Liver (tissue), 9 donors: ENCODE results near the gene CES2. TPM values are rescaled to one million over a fixed set of nuclear protein-coding genes. Genes with fewer than 3 reads are reported as not detected.

ENCODE experiments used
- DNase-seq: peaks from one replicate; pipeline ENCODE4 v3.0.0-alpha.2; 2017; ENCODE audit warnings: low spot score
- H3K27ac ChIP-seq, 2 donors: one replicate each; pipeline ENCODE4 v1.7.0; 2013; ENCODE audit warnings: inconsistent platforms in 2 of 2, low read length in 2 of 2, control low read depth in 1 of 2, low read depth in 1 of 2, mild to moderate bottlenecking in 1 of 2
- H3K27me3 ChIP-seq, 4 donors: one replicate each; pipeline versions ENCODE4 v1.6.1 to v1.7.0; 2013; ENCODE audit warnings: low read length in 3 of 4, inconsistent platforms in 1 of 4, mild to moderate bottlenecking in 1 of 4, moderate library complexity in 1 of 4; ENCODE audit not compliant: control insufficient read depth in 4 of 4, insufficient read depth in 4 of 4
- H3K36me3 ChIP-seq, 4 donors: one replicate each; pipeline versions ENCODE4 v1.6.1 to v1.7.0; 2013; ENCODE audit warnings: low read length in 3 of 4, mild to moderate bottlenecking in 3 of 4, low read depth in 1 of 4, moderate library complexity in 1 of 4; ENCODE audit not compliant: control insufficient read depth in 4 of 4, insufficient read depth in 3 of 4
- H3K4me1 ChIP-seq, 4 donors: one replicate each; pipeline versions ENCODE4 v1.6.1 to v1.7.0; 2013; ENCODE audit warnings: low read length in 3 of 4, mild to moderate bottlenecking in 3 of 4, moderate library complexity in 1 of 4; ENCODE audit not compliant: control insufficient read depth in 4 of 4, insufficient read depth in 4 of 4
- H3K4me3 ChIP-seq, 3 donors: one replicate each; pipeline versions ENCODE4 v1.6.1 to v1.7.0; 2013; ENCODE audit warnings: low read length in 3 of 3, control low read depth in 1 of 3, low read depth in 1 of 3, mild to moderate bottlenecking in 1 of 3
- H3K9ac ChIP-seq, 2 donors: one replicate each; pipeline ENCODE4 v1.7.0; 2013; ENCODE audit warnings: low read length in 2 of 2, mild to moderate bottlenecking in 2 of 2, moderate library complexity in 2 of 2, control low read depth in 1 of 2, low read depth in 1 of 2
- H3K9me3 ChIP-seq, 4 donors: one replicate each; pipeline versions ENCODE4 v1.6.1 to v1.7.0; 2013; ENCODE audit warnings: low read length in 3 of 4; ENCODE audit not compliant: control insufficient read depth in 4 of 4
- ATF3 ChIP-seq: IDR thresholded peaks from 2 replicates; pipeline ENCODE4 v1.6.1; 2016; ENCODE audit warnings: antibody characterized with exemption
- CTCF ChIP-seq: fragments of 150-350 bp; IDR thresholded peaks from 2 replicates; pipeline ENCODE4 v1.5.1; 2017; ENCODE audit warnings: improper control_type of control experiment, low read depth, low read length; ENCODE audit not compliant: missing input control
- EGR1 ChIP-seq, 2 donors: IDR thresholded peaks; 2 replicates each; pipeline ENCODE4 v1.6.1; 2016 to 2018; ENCODE audit warnings: antibody characterized with exemption in 2 of 2, low read depth in 2 of 2
- FOXA1 ChIP-seq: IDR thresholded peaks from 2 replicates; pipeline ENCODE4 v1.6.1; 2016; ENCODE audit warnings: antibody characterized with exemption
- FOXA2 ChIP-seq: IDR thresholded peaks from 2 replicates; pipeline ENCODE4 v1.6.1; 2016; ENCODE audit warnings: antibody characterized with exemption
- GABPA ChIP-seq, 2 donors: IDR thresholded peaks in 1 of 2; conservative IDR thresholded peaks in 1 of 2; 2 replicates each; pipeline ENCODE4 v1.6.1; 2016; ENCODE audit warnings: antibody characterized with exemption in 2 of 2, mild to moderate bottlenecking in 1 of 2, moderate library complexity in 1 of 2
- HNF4A ChIP-seq, 2 donors: conservative IDR thresholded peaks; 2 replicates each; pipeline ENCODE4 v1.6.1; 2016; ENCODE audit warnings: antibody characterized with exemption in 2 of 2, mild to moderate bottlenecking in 2 of 2
- HNF4G ChIP-seq: IDR thresholded peaks from 2 replicates; pipeline ENCODE4 v1.6.1; 2016; ENCODE audit warnings: antibody characterized with exemption
- JUND ChIP-seq, 2 donors: IDR thresholded peaks; 2 replicates each; pipeline ENCODE4 v1.6.1; 2016; ENCODE audit warnings: antibody characterized with exemption in 2 of 2
- MAX ChIP-seq: IDR thresholded peaks from 2 replicates; pipeline ENCODE4 v1.6.1; 2016; ENCODE audit warnings: antibody characterized with exemption
- RAD21 ChIP-seq, 2 donors: IDR thresholded peaks; 2 replicates each; pipeline ENCODE4 v1.6.1; 2016; ENCODE audit warnings: antibody characterized with exemption in 2 of 2, mild to moderate bottlenecking in 2 of 2
- RXRA ChIP-seq, 2 donors: IDR thresholded peaks; 2 replicates each; pipeline ENCODE4 v1.6.1; 2017 to 2018; ENCODE audit warnings: antibody characterized with exemption in 2 of 2, mild to moderate bottlenecking in 1 of 2
- SP1 ChIP-seq: IDR thresholded peaks from 2 replicates; pipeline ENCODE4 v1.6.1; 2018; ENCODE audit warnings: antibody characterized with exemption, mild to moderate bottlenecking
- TAF1 ChIP-seq: conservative IDR thresholded peaks from 2 replicates; pipeline ENCODE4 v1.6.1; 2016; ENCODE audit warnings: antibody characterized with exemption, mild to moderate bottlenecking
- YY1 ChIP-seq: IDR thresholded peaks from 2 replicates; pipeline ENCODE4 v1.6.1; 2016; ENCODE audit warnings: antibody characterized with exemption, mild to moderate bottlenecking
- ZBTB33 ChIP-seq: IDR thresholded peaks from 2 replicates; pipeline ENCODE4 v1.6.1; 2016; ENCODE audit warnings: antibody characterized with exemption
- WGBS: extraction: QIAGEN DNeasy Blood & Tissue Kit; methylation state at CpG from one replicate; pipeline ENCODE4 v1.1.7; 2013; 5-methylcytosine and 5-hydroxymethylcytosine counted together
- polyA plus RNA-seq, 2 donors: library from polyadenylated mRNA; stranded (reverse) in 1 of 2; unstranded in 1 of 2; fragments of 200-250 nt in 1 of 2; fragments of >200 nt in 1 of 2; fragmentation: Nextera tagmentation in 1 of 2; extraction: Ambion mirVana in 1 of 2; gene quantifications; one replicate each; pipeline versions ENCODE4 v1.2.1 to v1.2.3, GENCODE V29; 2013 to 2015
- total RNA-seq, 2 donors: library from RNA; depleted of rRNA; stranded (reverse); fragments of >200 nt; gene quantifications; one replicate each; pipeline ENCODE4 v1.2.3, GENCODE V29; 2014
- donor health status: healthy.
- donor health status: healthy.
- donor health status: healthy.
- donor health status: healthy.
- donor health status: healthy.

Gene CES2
- total and polyA plus RNA-seq, 4 donors: 21.2 to 200 (median 182) TPM

DNA sequence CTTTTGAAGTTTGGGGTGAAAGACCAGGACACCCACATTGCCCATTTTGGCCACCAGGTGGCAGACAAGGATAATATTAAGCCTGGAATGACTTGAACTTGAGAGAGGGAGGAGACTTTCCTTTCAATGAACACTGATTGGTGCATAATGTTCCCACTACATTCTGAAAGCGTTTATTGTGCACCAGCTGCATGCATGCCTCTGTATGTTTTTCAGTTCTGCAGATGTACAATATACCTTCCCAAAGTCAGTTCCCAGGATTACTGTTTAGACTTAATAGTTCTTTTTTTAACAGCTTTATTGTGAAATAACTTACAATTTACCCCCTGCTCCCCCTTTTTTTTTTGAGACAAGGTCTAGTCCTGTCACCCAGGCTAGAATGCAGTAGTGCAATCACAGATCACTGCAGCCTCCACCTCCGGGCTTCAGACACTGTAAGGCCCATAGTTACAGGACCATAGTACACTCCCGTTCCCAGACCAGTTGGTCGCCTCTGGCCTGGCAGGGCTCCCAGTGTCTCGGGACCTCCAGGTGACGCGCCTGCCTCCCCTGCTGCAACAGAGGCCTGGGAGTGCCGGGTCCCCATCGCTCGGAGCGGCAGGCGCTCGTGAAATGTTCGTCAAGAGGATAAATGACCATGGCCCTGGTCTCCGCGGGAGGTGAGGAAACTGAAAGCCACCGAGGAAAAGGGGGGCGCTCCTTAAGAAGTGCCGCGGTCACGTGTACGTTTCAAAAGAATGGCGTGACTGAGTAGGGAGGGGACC, 12.2 kb downstream of the CES2 start (continued):
- TF ChIP-seq EGR1 (IDR thresholded peaks at IDR 0.05; ENCODE audit: low read depth in 2 of 2) (no peak), YY1 (peak; percentile 5), GABPA (IDR thresholded peaks at IDR 0.05 in 1 of 2, conservative IDR thresholded peaks at IDR 0.05 in 1 of 2) (no peak), HNF4G (peak; percentile 29), SP1 (peak; percentile 49), FOXA1 (no peak), RAD21 (IDR thresholded peaks at IDR 0.05) (peak; percentile 92 to 93), TAF1 (no peak), ATF3 (no peak)

DNA sequence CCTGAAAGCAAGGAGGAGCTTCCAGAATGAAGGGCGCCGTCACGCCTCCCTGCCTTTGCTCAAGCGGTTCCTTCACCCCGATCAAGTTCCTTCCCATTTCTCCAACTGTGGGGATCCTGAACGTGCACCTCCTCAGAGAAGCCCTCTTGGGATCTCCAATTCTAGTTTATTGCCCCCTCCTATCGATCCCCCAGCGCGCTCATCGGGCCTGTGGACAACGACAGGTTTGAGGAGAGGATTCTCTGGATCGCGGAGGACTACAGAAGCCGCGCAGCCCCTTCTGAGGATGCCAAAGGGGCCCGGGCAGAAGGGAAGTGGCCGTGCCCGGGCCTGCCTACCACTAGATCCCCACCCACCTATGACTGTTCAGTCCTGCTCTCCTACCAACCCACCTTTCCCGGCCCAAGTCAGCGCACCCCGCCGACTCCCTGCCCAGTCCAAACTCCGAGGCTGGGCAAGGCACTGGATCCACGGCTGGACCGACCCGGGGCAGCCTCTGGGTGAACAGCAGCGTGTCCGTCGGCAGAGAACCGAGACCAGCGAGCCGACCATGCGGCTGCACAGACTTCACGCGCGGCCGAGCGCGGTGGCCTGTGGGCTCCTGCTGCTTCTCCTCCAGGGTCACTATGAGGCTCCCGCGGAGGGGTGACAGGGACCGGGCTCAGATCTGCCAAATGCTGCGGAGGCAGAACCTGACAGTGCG, 13.0 kb downstream of the CES2 start:
- Histone ChIP-seq H3K4me1 (peaks cover 10 to 32% (median 25%) of the 10 kb centered on the region in 4 donors), H3K27ac (no peak overlapping the region), H3K9ac (no peak overlapping the region), H3K36me3 (peaks cover 0 to 8% (median 5%) of the 10 kb centered on the region in 4 donors), H3K4me3 (peak overlapping the region; percentile 23 to 46 (median 35)), H3K9me3 (no peaks in the 10 kb centered on the region), H3K27me3 (no peaks in the 10 kb centered on the region)
- no peak for DNase-seq
- WGBS: 7% methylated on average over 44 of the region's 44 CpGs
- TF ChIP-seq EGR1 (IDR thresholded peaks at IDR 0.05; ENCODE audit: low read depth in 2 of 2) (no peak), HNF4A (conservative IDR thresholded peaks at IDR 0.05) (peak; percentile 7 to 27)

- WGBS: 49% methylated on average over 21 of the region's 21 CpGs
- Histone ChIP-seq H3K9ac (no peak overlapping the region), H3K27ac (no peak overlapping the region), H3K36me3 (peaks cover 0 to 5% (median 1%) of the 10 kb centered on the region in 4 donors), H3K27me3 (no peaks in the 10 kb centered on the region), H3K9me3 (no peaks in the 10 kb centered on the region), H3K4me1 (peaks cover 10 to 32% (median 25%) of the 10 kb centered on the region in 4 donors), H3K4me3 (no peak overlapping the region)
- TF ChIP-seq CTCF: no peak
- TF ChIP-seq RXRA (IDR thresholded peaks at IDR 0.05): no peak
- TF ChIP-seq RAD21 (IDR thresholded peaks at IDR 0.05): no peak
- DNase-seq: no peak
Observed at GRCh38 chr16:66948837-66949225, 13.5 kb downstream of the CES2 start.

DNA sequence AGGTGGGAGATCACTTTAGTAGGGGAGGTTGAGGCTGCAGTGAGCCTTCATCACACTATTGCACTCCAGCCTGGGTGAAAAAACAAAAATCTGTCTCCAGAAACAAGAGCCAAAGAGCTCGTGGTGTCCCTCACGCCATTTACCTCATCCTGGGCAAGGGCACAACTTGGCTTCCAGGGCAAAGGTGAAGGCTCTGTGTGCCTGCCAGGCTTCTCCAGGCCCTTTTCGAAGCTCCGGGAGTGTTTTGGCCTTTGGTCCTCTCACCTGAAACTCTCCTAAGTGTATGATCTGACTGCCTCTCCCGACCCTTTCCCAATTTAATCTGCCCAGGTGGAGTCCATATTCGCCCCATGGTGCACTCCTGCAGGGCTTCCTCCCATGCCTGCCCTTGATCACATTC, 14.2 kb downstream of the CES2 start:
- Histone ChIP-seq H3K36me3 (no peaks in the 10 kb centered on the region), H3K27me3 (no peaks in the 10 kb centered on the region), H3K27ac (peak overlapping the region; percentile 38 to 57), H3K9me3 (no peaks in the 10 kb centered on the region), H3K4me3 (no peak overlapping the region), H3K4me1 (peaks cover 10 to 32% (median 25%) of the 10 kb centered on the region in 4 donors), H3K9ac (no peak overlapping the region)
- TF ChIP-seq FOXA2 (no peak), MAX (no peak), JUND (IDR thresholded peaks at IDR 0.05) (peak in 1 of 2 donors; percentile 40), HNF4A (conservative IDR thresholded peaks at IDR 0.05) (peak; percentile 57 to 71), ZBTB33 (no peak), YY1 (peak; percentile 58), SP1 (peak; percentile 64), RXRA (IDR thresholded peaks at IDR 0.05) (peak; percentile 63 to 82)
- DNase-seq: no peak
- WGBS: 35% methylated on average over 6 of the region's 6 CpGs
